GM19351 (cell line): Measurements from ENCODE around the gene PFDN6.
"Not testable (repeated sequence)": the region's sequence is repeated elsewhere in the genome, so short reads cannot be mapped to it uniquely, and the experiment has no call there.

Experiments
- ATAC-seq: cut with Tn5 transposase; IDR thresholded peaks from one replicate; pipeline ENCODE4 v1.9.1; 2021; ENCODE audit warnings: mild to moderate bottlenecking, moderate library complexity; ENCODE audit not compliant: unreplicated experiment

Gene PFDN6

GRCh38 chr6:33288921-33289783, at the start of gene PFDN6, which contains the start of gene WDR46:
Gene PFDN6 (plus strand): TSS chr6:33289601. CDS start chr6:33289857, 256 bp downstream.
Gene WDR46 (minus strand): TSS chr6:33289239. CDS start chr6:33289170, 69 bp downstream.
- ATAC-seq, result peak; percentile 87

- no peak for ATAC-seq
These were observed 47.4 kb upstream of the PFDN6 start for GRCh38 chr6:33241968-33242367.

- ATAC-seq, result no peak
These were observed 45.9 kb upstream of the PFDN6 start for GRCh38 chr6:33243476-33243875.

DNA sequence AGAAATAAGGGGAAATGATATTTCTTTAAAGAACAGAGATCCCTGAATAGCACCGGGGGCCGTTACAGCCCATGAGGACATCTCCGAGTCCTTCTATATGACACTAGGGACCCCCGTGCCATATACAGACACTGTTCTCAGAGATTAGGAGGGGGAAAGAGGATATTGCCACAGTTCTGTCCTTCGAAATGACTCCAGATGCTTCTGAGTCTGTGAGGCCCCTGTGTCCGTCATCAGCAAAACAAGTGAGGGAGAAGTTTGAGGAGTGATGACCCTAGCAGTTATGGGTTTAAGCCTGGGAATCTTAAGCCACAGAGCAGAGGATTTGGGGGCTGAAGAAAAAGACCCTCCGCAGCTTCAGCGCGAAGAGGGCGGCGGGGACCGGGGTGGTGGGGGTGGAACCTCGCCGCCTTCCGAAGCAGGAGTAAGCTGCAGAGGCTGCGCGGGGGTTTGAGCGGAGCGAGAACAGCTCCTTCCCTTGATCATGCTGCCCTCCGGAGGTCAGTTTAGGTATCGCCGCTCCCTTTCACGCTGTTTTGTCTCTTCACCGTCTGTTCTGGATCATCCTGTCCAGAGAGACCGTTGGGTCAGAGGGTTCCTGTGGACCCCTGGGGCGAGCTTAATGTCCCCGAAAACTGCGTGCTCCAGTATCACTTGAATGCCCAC, 41.3 kb upstream of the PFDN6 start:
- ATAC-seq, result no peak

DNA sequence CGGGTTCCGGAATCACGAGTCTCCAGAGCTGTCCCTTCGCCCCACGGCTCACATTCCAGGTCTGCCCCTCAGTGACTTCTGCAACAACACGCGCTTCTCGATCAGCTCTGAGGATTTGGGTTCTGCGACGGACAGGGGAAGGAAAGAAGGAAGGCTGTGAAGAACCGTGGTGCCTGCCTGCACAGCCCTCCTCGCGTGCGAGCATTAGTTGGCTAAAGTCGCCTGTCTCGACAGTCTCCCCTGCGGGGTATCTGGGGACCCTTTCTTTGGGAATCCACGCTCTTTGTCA, 40.8 kb upstream of the PFDN6 start:
- no peak for ATAC-seq

- ATAC-seq, result peak; percentile 88
These were observed 40.3 kb upstream of the PFDN6 start for GRCh38 chr6:33248932-33249731.

DNA sequence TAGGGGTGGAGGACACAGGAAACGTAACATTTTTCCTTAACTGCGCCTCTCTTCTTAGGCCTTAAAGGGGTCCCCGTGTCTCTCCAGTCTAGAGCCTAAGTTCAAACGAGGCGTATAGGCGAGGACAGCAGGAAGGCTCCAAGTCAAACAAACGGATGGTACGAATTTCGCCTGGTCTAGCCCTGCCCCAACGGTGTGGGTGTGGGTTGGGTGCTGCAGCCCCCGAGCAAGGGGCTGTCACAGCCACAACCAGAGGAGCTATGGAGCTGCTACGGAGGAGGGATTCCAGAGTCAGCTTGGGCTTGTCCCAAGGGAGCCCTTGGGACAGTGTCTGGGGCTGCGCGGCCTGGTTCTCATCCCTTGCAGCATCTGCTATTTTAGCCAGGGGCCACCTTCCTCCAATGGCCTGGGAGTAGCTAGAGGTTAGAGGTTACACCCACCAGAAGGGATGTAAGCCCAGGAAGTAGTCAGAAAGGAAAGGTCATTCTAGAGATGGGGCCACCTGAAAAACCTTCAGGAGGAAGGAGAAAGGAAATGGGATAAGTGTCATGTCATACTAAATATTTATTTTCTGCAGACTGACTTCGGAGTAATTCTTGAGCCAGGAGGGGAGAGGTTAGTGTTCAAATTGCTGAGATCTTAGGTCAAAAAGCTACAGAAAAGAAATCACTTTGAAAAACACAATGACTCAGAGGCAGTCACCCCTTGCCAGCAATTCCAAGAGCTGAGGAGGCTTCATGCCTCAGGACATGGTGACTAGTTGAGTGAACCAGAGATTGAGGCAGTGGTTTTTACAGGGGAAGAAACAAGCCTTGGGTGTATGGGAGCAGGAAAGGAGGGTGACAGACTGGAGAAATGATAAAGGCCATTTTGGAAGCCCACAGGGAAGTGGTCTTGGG, 39.4 kb upstream of the PFDN6 start:
- ATAC-seq, result no peak

DNA sequence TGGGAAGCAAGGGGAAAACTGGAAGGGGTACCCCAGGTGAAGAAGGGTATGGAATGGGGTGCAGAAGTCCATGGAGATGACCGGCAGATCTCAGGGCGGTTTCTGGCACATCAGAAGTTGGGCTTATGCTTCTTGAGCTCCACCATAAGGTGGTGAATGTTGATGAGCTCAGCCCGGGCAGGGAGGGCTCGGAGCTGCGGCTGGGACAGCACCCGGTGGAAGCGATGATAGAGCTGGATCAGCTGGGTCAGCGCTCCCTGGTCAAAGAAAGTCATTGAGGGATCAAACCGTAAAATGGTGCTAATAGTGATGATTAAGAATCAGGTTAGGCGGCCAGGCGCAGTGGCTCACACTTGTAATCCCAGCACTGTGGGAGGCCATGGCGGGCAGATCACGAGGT, 38.7 kb upstream of the PFDN6 start:
- ATAC-seq, result no peak

DNA sequence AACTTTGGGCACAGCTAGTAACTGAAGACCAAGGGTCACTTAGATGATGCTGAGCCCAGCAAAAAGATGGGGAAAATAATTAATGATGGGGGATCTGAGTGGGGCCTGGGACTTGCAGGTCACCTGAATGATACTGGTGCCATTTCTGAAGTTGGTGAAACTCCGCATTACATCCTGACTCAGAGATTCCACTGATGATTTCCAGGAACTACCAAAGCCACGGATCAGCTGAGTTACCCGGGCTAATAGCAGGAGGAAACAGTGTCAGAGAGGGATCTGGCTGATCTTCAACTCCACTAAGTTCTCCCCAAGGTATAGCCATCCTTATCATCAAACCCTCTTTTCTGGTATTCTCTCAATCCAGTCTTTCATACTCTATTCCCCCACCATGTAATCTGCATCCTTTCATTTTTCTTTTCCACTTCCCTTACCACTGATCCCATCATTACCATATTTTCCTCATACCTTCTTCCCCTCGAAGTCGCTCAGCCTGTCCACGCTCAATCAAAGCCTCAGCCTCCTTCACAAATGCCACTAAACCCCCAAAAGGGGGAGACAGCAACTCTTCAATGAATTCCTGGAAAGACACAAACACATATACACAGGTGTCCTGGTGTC, 37.9 kb upstream of the PFDN6 start:
- no peak for ATAC-seq

- no peak for ATAC-seq
These were observed 36.6 kb upstream of the PFDN6 start for GRCh38 chr6:33252759-33253158.

DNA sequence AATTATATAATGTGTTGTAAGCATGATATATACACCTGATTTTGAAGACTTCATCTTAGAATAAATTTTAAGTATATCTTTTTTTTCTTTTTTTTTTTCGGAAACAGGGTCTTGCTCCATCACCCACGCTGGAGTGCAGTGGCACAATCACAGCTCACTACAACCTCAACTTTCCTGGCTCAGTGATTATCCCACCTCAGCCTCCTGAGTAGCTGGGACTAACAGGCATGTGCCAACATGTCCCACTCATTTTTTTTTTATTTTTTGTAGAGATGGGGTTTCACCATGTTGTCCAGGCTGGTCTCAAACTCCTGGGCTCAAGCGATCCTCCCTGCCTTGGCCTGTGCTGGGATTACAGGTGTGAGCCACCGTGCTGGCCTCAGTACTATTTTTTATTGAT, 34.8 kb upstream of the PFDN6 start:
- ATAC-seq, result no peak

GRCh38 chr6:33259032-33259431, 30.4 kb upstream of the PFDN6 start:
- ATAC-seq, result no peak

- ATAC-seq, result not testable (repeated sequence)
These were observed 26.9 kb upstream of the PFDN6 start for GRCh38 chr6:33262490-33262889.

DNA sequence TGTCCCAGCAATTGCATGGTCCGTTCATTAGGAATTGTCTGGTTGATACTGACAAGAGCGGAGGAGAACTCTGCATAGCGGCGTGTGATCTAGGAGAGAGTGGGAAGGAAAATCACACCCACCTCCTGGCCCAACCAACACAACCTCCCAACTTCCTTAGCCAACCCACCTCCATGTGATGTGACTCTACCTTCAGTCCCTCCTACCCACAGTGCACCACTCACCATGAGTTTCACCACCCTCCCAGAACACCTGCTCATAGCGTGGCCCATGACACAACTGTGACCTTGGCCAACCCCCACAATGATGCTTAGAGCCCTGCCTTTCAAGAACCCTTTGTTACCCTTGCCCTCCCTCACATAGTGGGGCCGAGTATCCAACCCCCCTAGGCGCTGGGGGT, 25.4 kb upstream of the PFDN6 start:
- ATAC-seq, result no peak

- ATAC-seq, result peak; percentile 16
These were observed 18.3 kb upstream of the PFDN6 start for GRCh38 chr6:33271117-33271467.

- peak; percentile 69 for ATAC-seq
These were observed 17.7 kb upstream of the PFDN6 start, which contains the start of the genes RPS18 and VPS52 for GRCh38 chr6:33271468-33272274. Gene RPS18 (plus strand): TSS chr6:33272075. CDS start chr6:33272120, 45 bp downstream. Gene VPS52 (minus strand): TSS chr6:33271876. CDS start chr6:33271675, 201 bp downstream.

GRCh38 chr6:33272275-33273128, 16.9 kb upstream of the PFDN6 start:
- ATAC-seq, result peak; percentile 12
